Breast epithelium (tissue), 3 donors: ENCODE measurements around the gene RASSF7.

Source experiments
- CTCF ChIP-seq, 3 donors: fragments of 450-650 bp; IDR thresholded peaks; one replicate each; pipeline ENCODE4 v1.5.1; 2016 to 2017; ENCODE audit warnings: antibody characterized with exemption in 3 of 3, mild to moderate bottlenecking in 3 of 3, moderate library complexity in 3 of 3
- POLR2A ChIP-seq: fragments of 450-650 bp; IDR thresholded peaks from one replicate; pipeline ENCODE4 v1.6.1; 2016; ENCODE audit warnings: antibody characterized with exemption, mild to moderate bottlenecking, moderate library complexity
- POLR2AphosphoS5 ChIP-seq, 3 donors: sonication (generic); formaldehyde crosslinking; IDR thresholded peaks; one replicate each; pipeline ENCODE4 v1.6.1; 2017; ENCODE audit warnings: antibody characterized with exemption in 3 of 3

GRCh38 chr11:601573-602245 lies 40.9 kb downstream of the RASSF7 start:
- TF ChIP-seq CTCF (IDR thresholded peaks at IDR 0.05) (no peak), POLR2A (no peak), POLR2AphosphoS5 (IDR thresholded peaks at IDR 0.05) (no peak)
